ENCODE measurements around the gene FAM43B. TPM values are rescaled to one million over a fixed set of nuclear protein-coding genes. Genes with fewer than 3 reads are reported as not detected.

Gene FAM43B
- total RNA-seq, 1 donor from 2014 or later, result 0.75 TPM

DNA sequence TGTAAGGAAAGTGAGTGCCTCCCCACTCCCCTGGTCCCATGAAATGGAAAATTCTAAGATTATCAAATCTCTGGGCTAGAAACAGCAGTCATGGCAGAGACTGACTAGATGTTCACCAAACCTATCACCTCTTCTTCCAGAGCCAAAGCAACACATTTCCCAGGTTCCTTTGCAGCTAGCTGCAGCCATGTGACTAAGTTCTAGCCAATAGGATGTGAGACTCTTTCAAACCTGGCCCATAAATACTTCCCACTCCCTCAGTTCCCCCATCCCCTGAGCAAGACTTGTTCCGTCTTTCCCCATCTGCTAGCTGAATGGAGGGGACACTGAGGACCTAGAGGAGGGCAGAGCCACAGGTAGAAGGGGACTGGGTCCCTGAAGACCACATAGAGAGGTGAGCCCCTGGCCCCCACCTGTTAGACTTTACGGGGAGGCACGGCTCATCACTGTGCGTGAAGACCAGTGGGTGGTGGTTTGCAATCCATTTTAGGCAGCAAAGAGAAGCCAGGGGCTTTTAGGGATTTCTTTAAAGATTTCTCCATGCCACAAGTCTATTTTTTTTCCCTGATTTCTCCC, 17.2 kb downstream of the FAM43B start:
- no peak for DNase-seq (ENCODE audit: low spot score in 2 of 2)
- no peaks in the 10 kb centered on the region for H3K9me3 ChIP-seq
- H3K36me3 ChIP-seq, result no peaks in the 10 kb centered on the region
- H3K4me1 ChIP-seq, result no peaks in the 10 kb centered on the region
- intact Hi-C loops (cut with DNase I), result no loop called here
- no peaks in the 10 kb centered on the region for H3K27me3 ChIP-seq
- TF ChIP-seq, protein P1, sequence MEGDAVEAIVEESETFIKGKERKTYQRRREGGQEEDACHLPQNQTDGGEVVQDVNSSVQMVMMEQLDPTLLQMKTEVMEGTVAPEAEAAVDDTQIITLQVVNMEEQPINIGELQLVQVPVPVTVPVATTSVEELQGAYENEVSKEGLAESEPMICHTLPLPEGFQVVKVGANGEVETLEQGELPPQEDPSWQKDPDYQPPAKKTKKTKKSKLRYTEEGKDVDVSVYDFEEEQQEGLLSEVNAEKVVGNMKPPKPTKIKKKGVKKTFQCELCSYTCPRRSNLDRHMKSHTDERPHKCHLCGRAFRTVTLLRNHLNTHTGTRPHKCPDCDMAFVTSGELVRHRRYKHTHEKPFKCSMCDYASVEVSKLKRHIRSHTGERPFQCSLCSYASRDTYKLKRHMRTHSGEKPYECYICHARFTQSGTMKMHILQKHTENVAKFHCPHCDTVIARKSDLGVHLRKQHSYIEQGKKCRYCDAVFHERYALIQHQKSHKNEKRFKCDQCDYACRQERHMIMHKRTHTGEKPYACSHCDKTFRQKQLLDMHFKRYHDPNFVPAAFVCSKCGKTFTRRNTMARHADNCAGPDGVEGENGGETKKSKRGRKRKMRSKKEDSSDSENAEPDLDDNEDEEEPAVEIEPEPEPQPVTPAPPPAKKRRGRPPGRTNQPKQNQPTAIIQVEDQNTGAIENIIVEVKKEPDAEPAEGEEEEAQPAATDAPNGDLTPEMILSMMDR (IDR thresholded peaks at IDR 0.05), result no peak
- H3K4me3 ChIP-seq, result no peak overlapping the region
- no peak overlapping the region for H3K27ac ChIP-seq

DNA sequence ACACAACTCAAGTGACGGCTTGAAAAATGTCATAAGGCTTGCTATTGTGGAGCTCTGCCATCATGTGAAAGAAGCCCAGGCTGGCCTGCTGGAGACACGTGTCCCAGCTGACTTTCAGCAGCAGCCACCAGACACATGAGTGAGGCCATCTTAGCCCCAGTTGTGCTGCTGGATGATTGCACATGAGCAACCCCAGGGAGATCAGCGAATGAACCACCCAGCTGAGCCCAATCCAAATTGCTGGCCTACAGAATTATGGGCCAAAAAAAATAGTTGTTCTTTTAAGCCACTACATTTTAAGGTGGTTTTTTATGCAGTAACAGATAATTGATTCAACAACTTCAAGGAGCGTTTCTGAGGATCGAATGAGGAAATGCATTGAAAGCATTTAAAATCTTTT, 19.1 kb downstream of the FAM43B start:
- TF ChIP-seq, protein P1 (IDR thresholded peaks at IDR 0.05), result no peak
- DNase-seq (ENCODE audit: low spot score in 2 of 2), result no peak
- intact Hi-C loops (cut with DNase I), result no loop called here
- no peaks in the 10 kb centered on the region for H3K36me3 ChIP-seq
- no peak overlapping the region for H3K4me3 ChIP-seq
- no peaks in the 10 kb centered on the region for H3K4me1 ChIP-seq
- H3K27ac ChIP-seq, result no peak overlapping the region
- no peaks in the 10 kb centered on the region for H3K27me3 ChIP-seq
- H3K9me3 ChIP-seq, result no peaks in the 10 kb centered on the region

DNA sequence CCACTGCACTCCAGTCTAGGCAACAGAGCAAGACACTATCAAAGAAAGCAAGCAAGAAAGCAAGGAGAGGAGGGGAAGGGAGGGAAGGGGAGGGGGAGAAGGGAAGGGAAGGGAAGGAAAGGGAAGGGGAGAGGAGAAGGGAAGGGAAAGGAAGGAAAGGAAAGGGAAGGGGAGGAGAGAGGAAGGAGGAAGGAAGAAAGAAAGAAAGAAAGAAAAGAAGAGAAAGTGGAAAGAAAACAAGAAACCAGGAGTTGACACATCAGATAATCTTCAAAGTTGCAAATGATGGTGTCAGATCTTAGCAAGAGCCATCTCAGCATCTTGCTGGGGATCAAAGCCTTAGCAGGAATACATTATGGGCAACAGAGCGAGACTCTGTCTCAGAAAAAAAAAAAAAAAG, 21.6 kb downstream of the FAM43B start:
- TF ChIP-seq, protein P1 (IDR thresholded peaks at IDR 0.05), result no peak

DNA sequence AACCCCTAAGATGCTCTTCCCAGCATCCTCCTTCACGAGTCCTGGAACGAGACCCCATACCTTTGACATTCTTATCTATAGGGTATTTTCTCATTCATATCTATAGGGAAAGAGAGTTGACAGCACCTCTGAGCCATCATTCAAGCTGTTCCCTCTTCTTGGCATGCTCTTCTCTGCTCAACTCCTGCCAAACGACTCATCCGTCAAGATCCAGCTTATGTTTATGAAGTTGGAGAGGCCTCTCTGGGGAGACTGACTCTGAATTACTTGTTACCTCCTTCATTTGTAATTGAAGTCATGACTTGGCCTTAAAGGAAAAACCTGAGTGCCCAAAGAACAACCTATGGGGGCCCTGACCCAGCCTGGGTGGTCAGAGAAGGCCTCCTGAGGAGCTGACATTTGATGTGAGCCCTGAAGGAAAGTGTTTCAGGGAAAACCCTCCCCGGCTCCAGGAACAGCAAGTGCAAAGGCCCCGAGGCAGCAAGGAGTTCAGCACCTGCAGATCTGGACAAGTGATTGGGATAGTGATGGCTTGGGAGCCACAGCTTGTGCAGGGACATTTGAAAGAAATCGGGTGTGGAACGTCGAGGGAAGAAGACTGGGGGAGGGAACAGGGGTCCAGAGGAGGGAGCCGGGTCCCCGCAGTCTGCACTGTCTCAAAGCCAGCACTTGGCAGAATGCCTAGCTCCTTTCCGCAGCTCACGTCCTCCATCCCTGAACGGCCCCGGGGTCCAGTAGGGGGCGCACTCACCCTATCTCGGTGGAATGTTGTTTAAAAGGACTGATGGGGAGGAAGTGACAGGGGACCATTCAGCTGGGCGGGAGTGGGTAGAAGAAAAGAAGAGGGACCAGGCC, 22.5 kb downstream of the FAM43B start:
- H3K36me3 ChIP-seq, result no peaks in the 10 kb centered on the region
- no peaks in the 10 kb centered on the region for H3K27me3 ChIP-seq
- H3K4me3 ChIP-seq, result no peak overlapping the region
- H3K9me3 ChIP-seq, result no peaks in the 10 kb centered on the region
- no peaks in the 10 kb centered on the region for H3K4me1 ChIP-seq
- peak; percentile 20 to 76 for DNase-seq (ENCODE audit: low spot score in 2 of 2)
- intact Hi-C loops (cut with DNase I), result loop anchor here (5.0 kb wide), 1 partner anchor 57 kb away; the partner anchor contains the start of gene PINK1
- H3K27ac ChIP-seq, result no peak overlapping the region
- TF ChIP-seq, protein P1 (IDR thresholded peaks at IDR 0.05), result peak; percentile 37 to 57 (median 37)

More for the DNA sequence above, 21.6 kb downstream of the FAM43B start:
- H3K4me3 ChIP-seq, result no peak overlapping the region
- no peaks in the 10 kb centered on the region for H3K36me3 ChIP-seq
- H3K27ac ChIP-seq, result no peak overlapping the region
- intact Hi-C loops (cut with DNase I), result no loop called here
- H3K4me1 ChIP-seq, result no peaks in the 10 kb centered on the region
- no peaks in the 10 kb centered on the region for H3K27me3 ChIP-seq
- no peaks in the 10 kb centered on the region for H3K9me3 ChIP-seq
- DNase-seq (ENCODE audit: low spot score in 2 of 2), result no peak

DNA sequence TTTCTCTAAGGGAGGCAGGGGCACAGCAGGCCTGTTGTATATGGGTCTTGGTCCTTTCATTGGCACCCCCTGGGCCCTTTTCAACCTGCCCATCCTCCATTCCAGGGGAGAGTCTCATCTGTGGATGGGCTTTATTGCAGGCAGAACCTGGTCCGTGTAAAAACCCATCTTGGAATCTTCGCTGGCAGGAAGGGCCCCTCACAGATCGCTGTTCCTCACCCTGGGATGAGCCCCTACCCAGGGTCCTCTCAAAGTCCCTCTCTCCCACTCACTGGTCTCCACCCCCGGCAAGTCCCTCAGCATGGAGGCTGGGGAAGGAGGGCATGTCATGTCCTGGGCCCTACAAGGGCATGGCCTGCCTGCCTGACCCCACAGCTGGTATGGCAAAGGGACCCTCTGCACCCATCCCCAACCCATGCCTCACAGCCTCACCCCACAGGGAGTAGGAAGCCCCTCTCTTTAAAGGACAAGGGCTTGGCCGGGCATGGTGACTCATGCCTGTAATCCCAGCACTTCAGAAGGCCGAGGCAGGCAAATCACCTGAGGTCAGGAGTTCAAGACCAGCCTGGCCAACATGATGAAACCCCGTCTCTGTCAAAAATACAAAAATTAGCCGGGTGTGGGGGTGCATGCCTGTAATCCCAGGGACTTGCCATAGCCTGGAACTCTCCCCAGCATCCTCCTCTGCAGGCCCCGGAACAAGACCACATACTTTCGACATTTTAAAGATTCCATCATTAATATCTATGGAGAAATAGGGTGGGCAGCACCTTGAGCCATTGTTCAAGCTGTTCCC, 23.4 kb downstream of the FAM43B start:
- TF ChIP-seq, protein P1 (IDR thresholded peaks at IDR 0.05), result no peak
- Histone ChIP-seq H3K9me3 (no peaks in the 10 kb centered on the region), H3K36me3 (no peaks in the 10 kb centered on the region), H3K27ac (no peak overlapping the region), H3K4me3 (no peak overlapping the region), H3K27me3 (no peaks in the 10 kb centered on the region), H3K4me1 (no peaks in the 10 kb centered on the region)
- intact Hi-C loops (cut with DNase I), result loop anchor here (5.0 kb wide), 1 partner anchor 57 kb away; the partner anchor contains the start of gene PINK1
- no peak for DNase-seq (ENCODE audit: low spot score in 2 of 2)
